GM04504 (cell line): ENCODE measurements around the gene RAF1.
"Not testable (repeated sequence)": the region's sequence is repeated elsewhere in the genome, so short reads cannot be mapped to it uniquely, and the experiment has no call there.

ENCODE experiments used
- DNase-seq: peaks from one replicate; pipeline ENCODE4 v3.0.0-alpha.2; 2012; ENCODE audit warnings: low read depth

The RAF1 gene

DNA sequence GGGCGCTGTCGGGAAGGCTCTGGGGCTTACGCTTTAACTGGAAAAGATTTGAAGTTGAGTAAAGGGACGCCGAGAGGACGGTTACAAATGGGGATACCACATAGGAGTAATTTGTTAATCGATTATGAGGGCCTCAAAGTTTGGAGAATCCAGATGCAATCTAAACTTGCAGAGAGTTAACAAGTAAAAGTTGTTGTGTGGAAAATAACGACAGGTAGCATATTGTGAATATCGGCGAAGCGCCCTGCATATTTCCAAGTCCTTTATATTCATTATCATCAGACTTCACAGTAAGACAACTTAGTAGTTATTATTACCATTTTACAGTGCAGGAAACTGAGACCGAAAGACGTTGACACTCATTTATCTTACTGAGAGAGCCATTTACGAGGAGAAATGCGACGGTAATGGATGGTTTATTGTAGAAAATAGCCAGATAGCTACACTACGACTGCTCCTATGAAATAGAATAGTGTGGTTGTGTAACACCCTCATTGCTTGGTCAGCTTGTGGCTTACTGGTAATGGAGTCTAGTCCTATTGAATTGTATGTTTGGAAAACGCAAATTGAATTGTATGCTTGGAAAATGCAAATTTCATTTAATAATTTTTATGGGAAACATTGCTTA lies 106.3 kb downstream of the RAF1 start:
- DNase-seq: no peak

DNA sequence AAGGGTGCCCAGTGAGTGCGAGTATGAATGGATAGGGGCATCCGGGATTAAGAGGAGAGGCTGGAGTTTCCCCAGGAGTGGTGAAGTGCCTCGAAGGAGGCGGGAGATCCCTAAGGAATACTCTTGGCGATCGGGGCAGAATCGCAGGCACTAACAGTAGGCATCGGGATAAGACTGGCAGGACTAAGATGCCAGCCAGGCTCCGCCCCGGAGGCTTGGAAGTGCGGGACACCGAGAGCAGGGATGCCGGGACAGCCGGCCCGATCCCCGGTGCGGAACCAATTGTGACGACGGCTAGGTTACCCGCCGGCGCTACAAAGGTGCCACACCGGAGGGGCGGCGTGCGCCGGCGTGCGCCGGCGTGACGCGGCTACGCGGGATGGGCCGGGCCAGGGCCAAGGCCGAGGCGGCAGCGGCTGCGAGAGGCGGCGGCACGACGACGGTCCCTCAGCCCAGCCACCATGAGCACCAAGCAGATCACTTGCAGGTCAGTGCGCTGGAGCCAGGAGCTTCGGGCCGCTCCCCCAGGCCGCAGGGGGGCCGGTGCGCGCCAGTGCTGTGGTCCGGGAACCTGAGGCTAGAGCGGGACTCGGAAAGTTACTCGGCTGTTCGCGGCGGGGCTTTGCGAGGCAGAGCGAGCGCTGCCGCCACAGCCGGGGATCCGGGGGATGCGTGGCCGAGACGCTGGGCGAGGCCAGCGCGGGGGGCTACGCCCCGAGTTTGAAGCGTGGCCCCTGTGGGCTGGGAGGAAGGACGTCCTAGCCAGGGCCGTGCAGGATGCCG lies 107.0 kb downstream of the RAF1 start, which contains the start of gene MKRN2:
TSS of gene MKRN2 (plus strand) at position 398 of the 783 bp plus-strand sequence. CDS start at position 462, 64 bp downstream.
- peak; percentile 72 for DNase-seq

DNA sequence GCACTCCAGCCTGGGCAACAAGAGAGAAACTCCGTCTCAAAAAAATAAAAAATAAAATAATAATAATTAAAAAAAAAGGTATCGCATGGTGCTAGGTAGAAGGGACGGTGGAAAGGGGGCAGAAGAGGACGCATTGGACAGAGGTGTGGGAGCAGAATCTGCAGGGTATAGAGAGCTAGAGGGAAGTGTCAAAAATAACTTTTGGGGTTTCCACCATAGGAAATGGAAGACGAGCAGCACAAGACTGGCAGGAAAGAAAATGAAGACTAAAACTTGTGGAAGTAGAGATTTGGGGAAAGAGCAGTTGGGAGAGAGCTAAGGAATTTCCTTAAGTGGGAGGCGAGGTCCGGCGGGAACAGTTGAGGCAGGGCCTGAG lies 107.6 kb downstream of the RAF1 start:
- DNase-seq: no peak

DNA sequence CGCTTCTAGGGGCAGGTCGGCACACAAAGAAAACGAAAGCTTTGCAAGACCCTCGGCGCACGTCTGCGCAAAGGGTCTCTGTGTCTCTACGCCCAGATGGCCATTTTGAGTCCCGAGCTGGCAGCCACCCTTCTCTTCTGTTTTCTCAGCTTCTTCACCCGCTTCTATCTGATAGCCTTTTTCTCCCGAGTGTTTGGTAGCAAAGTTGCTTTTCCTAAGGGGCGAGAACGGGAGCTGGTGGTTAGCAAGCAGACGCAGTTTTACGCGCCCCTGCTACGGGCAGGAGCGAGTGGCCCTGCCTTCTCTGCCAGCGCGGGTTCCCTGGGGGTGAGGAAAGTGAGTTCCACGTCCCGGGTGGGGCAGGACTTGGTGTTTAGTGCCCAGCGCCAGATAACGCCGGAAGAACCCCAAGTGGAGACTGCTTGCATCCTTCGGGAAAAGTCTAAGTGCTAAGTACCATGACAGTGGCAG lies 110.0 kb downstream of the RAF1 start:
- no peak for DNase-seq

DNA sequence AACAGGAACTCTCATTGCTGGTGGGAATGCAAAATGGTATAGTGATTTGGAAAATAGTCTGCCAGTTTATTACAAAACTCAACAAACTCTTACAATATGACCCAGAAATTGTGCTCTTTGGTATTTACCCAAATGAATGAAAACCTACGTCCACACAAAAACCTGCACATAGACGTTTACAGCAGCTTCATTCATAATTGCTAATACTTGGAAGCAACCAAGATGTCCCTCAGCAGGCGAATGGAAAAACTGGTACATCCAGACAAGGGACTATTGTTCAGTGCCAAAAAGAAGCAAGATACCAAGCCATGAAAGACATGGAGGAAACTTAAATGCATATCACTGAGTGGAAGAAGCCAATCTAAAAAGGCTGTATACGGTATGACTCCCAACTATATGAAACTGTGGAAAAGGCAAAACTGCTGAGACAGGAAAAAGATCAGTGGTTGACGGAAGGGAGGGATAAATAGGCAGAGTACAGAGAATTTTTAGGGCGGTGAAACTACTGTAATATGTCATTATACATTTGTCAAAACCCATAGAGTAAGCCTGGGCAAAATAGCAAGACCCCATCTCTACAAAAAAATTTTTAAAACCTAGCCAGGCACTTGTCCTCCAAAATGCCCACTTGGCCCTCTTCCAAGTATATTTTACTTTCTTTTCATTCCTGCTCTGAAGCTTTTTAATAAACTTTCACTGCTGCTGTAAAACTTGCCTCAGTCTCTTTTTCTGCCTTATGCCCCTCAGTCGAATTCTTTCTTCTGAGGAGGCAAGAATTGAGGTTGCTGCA lies 113.8 kb downstream of the RAF1 start:
- DNase-seq: no peak

DNA sequence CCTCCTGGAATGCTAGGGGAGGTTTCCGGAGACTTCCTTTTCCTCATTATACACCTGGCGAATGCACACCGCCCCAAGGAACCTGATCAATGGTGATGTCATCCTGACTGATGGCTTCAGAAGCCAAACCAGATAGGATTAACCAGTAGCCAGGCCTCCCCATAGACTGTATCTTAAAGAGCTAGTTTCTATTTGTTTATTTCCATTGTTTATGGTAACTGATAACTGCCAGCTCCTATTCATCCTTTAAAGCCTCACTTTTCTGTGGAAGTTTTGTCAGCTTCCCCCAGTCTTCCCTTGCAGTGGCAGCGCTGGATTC lies 118.5 kb downstream of the RAF1 start, which contains the start of gene MKRN2OS:
TSS of gene MKRN2OS (minus strand) at position 27 of the 319 bp plus-strand sequence. CDS start 35 bp downstream, outside the sequence.
- no peak for DNase-seq

DNA sequence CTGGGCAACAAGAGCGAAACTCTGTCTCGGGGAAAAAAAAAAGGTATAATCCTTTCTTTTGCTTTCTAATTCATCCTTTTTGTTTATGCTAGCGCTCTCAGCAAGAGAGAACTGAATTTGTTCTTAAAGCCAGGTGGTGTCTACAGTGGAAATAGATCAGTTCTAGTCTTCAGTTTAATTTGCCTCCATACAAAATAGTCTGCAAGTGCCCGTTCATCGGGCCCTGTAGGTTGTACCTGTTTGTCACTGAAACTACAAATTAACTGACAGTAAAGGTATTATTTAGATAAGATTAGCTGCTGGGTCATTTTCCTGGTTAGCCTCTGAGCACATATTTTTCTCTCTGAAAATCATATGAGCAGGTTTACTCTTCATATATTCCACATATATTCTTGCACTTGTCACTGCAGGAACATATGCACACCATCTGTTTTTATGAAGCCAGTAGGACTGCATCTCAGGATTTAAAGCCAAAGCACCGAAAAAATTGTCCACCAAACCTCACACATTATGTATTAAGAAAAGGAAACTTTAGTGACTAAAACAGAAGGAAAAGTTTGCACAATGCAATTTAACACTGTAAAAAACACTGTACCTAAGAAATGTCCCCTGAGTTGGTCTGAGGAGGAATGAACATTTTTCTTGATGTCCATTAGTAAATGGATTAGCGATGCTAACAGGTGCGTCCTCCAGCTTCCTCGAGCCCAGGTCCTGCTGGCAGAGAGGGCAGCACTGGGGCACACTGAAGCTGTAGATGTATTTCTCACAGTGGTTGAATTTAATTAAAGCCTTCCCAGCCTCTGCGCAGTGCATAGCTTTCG lies 119.1 kb downstream of the RAF1 start:
- DNase-seq: no peak

DNA sequence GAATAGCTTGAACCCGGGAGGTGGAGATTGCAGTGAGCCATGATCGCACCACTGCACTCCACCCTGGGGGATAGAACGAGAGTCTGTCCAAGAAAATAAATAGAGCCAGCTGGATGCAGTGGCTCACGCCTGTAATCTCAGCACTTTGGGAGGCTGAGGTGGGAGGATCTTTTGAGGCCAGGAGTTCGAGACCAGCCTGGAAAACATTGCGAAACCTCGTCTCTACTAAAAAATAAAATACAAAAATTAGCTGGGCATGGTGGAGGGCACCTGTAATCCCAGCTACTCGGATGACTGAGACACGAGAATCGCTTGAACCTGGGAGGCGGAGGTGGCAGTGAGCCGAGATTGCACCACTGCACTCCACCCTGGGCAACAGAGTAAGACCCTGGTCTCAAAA lies 120.4 kb downstream of the RAF1 start:
- DNase-seq: not testable (repeated sequence)

DNA sequence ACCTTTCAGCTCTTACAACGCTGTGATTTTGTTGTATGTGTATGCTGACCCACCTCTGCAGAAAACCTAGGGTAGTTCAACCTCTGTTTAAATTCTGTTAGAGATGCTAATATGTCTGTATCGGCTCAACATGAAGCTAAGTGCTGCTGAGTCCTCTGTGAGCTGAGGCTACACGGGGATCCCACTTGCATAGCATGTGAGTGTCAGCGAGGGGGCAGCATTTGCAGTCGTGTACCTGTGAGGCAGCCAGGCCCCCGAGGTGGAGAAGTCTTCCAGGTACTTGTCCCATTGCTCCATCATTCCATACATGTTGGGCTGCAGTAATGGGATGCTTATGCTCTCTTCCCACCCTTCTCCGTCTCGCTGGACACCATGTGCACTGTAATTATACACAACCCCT lies 122.3 kb downstream of the RAF1 start:
- DNase-seq: no peak

DNA sequence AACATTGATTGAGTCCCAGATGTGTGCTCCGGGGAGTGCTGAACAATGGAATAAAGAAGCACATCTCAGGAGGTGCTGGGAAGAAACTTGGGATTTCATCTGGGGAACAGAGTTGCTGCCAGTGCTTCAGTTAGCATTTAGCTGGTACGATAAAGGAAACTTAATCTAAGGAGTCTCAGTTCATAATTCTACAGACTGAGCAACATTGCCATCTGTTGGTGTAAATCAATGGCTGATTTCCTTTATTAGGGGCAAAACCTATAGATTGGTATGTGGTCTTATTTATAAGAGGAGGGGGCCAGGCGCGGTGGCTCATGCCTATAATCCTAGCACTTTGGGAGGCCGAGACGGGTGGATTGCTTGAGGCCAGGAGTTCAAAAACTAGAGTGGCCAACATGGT lies 127.5 kb downstream of the RAF1 start:
- no peak for DNase-seq
